ENCODE results near the gene WDR20.

GRCh38 chr14:102124419-102124818 is 15.3 kb upstream of the WDR20 start:
- TF ChIP-seq, protein P1, sequence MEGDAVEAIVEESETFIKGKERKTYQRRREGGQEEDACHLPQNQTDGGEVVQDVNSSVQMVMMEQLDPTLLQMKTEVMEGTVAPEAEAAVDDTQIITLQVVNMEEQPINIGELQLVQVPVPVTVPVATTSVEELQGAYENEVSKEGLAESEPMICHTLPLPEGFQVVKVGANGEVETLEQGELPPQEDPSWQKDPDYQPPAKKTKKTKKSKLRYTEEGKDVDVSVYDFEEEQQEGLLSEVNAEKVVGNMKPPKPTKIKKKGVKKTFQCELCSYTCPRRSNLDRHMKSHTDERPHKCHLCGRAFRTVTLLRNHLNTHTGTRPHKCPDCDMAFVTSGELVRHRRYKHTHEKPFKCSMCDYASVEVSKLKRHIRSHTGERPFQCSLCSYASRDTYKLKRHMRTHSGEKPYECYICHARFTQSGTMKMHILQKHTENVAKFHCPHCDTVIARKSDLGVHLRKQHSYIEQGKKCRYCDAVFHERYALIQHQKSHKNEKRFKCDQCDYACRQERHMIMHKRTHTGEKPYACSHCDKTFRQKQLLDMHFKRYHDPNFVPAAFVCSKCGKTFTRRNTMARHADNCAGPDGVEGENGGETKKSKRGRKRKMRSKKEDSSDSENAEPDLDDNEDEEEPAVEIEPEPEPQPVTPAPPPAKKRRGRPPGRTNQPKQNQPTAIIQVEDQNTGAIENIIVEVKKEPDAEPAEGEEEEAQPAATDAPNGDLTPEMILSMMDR (IDR thresholded peaks at IDR 0.05; ENCODE audit: low read depth, low read length, poor library complexity, severe bottlenecking): no peak
- no peak for TF ChIP-seq EZH2phosphoT487 (IDR thresholded peaks at IDR 0.05; ENCODE audit: borderline replicate concordance, low read length)
